Stimulated activated CD8-positive, alpha-beta memory T cell treated with anti-CD3 and anti-CD28 coated beads, Interleukin-7, amount 100 ng/mL, for 48 hours (primary cell): ENCODE results near the gene ZBTB46.

Experiments
- DNase-seq, 2 donors: peaks; one replicate each; pipeline ENCODE4 v3.0.0-alpha.2; 2020; ENCODE audit warnings: low read depth in 1 of 2; ENCODE audit errors: extremely low read depth in 1 of 2

Gene ZBTB46

DNA sequence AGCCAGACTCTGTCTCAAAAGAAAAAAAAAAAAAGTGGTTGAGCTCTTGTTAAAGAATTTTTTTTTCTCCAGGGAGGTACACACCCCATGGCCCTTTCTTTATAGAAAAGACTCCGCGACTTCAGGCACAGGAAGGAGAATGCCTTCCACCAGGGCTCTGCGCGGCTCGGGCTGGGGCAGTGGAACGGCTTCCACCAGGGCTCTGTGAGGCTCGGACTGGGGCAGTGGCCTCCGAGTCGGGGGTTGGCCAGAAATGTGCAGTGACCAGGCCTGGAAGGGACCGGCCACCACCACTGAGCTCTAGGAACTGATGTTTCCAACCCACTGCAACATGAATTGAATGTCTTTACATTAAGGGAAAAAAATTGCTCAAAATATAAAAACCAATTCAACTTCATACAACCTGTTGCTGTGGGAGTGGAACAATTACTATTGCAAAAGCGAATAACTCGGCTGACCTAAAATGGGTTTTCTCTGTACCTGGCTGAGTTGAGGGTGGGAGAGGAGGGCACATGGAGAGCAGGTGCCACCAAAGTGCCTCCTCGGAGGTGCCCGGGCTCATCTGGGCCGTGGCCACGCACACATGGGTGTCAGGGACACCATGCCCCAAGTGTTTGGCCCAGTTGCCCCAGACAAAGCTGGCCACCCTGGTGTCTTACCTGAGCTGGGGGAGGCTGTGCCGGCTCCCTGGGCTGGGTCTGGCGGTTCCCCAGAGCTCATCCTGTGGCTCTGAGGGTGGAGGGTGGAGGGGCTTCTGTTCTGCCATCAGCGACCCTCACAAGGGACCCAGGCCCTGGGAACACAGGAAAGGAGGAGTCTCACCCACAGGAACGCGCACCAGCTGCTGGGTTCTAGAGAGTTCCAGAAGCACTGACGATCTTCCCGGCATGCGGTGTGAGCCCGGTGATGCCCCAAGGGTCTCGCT is 62.2 kb downstream of the ZBTB46 start:
- DNase-seq = no peak

DNA sequence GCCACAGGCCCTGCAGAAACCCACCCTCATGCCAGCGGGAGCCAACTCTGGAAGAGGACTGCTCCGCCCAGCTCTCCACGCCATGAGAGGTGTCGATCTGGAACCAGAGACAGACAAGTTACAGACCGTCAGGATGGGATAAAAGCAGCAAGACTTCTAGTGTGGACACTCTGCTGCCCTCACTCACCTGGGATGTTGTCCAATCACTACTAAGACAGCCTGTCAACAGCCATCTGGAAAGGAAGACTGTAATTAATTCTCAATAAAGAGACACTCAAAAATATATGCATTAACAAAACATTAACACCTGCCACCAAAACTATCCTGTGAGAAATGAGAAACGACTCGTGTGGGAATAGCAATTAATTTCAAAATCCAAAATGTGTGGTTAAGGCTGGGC is 63.2 kb downstream of the ZBTB46 start:
- DNase-seq = no peak

DNA sequence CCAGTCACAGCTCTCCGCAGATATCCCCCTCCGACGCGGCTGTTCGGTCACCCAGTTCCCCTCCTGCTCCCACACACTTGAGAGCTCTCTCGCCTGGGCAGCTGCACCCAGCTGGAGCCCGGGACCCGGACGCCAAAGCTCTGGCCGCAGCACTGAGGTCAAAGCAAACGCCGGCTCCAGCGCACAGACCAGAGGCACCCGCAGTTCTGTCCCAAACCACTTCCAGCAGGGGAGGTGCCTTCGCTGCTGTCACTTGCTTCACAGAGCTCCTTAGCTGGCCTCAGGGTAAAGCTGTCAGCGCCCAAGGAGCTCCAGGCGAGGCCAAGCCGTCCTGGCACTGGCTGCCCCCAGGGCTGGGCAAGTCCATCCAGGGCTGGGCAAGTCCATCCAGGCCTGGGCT is 63.6 kb downstream of the ZBTB46 start:
- DNase-seq = no peak

DNA sequence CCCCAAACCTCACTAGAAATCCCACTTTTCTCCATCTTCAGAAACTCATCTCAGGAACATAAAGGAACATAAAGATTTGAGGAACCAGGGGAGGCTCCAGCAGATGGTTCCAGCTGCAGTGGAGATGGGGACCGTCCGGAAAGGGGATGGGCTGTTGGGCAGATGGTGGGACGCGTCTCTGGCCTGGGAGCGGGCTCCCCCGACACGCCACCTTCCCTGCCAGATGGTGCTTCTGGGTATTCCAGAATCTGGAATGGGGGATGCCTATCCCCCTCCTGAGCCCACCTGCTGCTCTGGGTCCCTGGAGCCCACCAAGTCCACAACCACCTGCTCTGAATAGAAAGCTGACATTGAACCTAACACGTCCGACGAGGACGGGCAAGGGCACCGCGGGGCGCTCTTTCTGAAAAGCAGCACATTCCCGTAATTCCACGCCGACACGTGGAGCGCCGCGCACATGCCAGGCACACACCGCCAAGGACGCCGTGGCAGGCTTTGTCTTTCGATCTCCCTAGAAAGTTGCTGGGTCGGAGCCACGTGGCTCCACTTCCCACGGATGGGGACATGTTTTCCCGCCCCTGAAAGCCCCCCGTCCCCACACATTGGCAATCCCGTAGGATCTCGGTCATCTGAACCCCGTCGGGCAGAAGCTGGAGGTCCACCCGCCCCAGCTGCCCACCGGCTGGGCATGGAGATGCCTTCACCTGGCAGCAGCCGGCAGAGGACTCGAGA is 64.2 kb downstream of the ZBTB46 start:
- no peak for DNase-seq

DNA sequence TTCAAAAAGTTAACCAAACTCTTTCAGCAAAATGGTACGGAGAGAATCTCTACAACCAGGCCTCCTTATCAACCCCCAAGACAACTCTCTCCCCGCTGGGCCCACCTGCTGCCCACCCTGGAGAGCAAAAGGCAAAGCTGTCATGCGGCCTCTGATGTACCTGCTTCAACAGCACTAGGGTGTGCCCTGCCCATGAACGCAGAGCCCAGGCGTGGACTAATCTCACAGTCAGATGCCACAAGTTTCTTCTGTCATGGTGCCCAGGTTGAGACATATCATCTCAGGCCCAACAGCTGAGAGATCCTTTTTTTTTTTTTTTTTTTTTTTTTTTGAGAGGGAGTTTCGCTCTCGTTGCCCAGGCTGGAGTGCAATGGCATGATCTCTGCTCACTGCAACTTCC is 65.2 kb downstream of the ZBTB46 start:
- DNase-seq = no peak

GRCh38 chr20:63765082-63765873 is 65.8 kb downstream of the ZBTB46 start:
- DNase-seq = no peak

GRCh38 chr20:63759377-63759901 is 71.6 kb downstream of the ZBTB46 start:
- DNase-seq = no peak

GRCh38 chr20:63758152-63758551 is 72.9 kb downstream of the ZBTB46 start:
- no peak for DNase-seq

DNA sequence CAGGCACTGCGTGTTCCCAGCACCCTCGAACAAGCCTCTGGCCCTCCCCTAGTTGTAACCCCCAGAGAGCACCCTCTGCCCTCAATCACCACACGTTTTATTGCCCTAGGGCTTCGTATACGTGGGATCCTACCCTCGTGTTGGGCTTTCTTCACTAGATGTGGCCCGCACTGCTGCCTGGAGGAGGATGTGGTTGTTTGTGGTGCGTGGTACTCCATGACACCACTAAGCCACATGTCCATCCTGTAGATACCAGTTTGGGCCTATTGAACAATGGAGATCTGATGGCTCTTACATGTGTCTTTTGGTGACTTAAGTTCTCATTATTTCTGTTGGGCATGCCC is 74.4 kb downstream of the ZBTB46 start:
- no peak for DNase-seq

DNA sequence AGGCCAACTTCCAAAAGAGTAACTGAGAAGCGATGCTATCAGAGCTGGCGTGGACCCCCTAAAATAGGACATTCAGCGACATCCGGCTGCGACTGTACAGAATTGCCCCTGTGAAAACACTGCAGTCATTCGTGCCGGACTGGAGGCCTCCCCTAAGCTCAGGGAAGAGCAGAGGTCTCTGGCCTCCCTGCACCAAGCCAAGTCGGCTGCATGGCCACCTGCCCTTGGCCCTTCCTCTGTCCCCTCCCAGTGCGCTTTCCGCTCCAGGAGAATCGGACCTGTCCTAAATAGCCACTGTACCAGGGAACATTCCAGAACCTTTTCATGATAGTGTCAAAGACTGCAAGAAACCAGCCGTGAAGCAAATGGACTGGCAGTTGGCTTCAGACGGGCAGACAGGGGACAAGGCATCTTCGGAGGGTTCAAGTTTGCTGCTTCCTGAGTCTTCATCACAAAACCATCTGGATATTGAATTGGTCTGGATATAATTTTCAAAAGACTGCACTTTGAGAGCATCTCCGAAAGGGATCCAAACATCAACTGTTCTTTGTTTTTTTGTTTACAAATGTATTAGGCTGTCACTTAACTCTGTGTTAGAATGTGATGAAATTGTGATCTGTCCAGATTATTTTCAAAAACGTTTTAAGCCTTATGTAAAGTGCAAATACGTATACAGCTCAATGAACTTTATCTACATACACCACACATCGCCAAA is 75.0 kb downstream of the ZBTB46 start:
- DNase-seq = no peak

- no peak for DNase-seq
Observed at GRCh38 chr20:63754008-63754407, 77.1 kb downstream of the ZBTB46 start.

GRCh38 chr20:63753381-63753780 is 77.7 kb downstream of the ZBTB46 start:
- DNase-seq = no peak

GRCh38 chr20:63752411-63753101 is 78.5 kb downstream of the ZBTB46 start:
- no peak for DNase-seq

DNA sequence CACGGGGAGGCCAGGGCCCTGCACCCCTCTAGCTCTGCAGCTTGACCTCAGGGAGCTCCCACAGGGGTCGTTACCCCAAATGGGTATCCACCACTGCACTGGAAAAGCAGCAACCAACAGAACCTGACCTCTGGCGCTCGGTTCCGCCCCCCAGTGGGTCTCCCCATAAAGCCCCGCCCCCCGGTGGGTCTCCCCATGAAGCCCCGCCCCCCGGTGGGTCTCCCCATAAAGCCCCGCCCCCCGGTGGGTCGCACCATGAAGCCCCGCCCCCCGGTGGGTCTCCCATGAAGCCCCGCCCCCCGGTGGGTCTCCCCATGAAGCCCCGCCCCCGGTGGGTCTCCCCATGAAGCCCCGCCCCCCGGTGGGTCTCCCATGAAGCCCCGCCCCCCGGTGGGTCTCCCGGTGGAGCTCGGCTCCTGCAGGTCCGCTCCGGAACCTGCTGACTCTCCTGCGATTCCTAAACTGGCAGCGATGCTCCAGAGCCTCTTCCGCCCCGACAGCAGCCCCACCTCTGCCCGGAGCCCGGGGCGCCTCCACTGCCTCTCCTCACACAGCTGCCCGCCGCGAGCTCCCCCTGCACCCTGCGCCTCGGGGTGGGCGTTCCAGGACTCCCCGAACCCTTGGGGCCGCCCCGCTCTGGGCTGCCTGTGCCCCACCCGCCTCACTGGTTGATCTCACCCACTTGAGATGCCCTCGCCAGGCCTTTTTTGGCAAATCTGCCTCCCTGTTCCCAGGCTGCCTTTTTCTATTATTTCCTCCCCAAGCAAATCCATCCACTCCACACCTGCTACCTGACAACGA is 79.4 kb downstream of the ZBTB46 start:
- no peak for DNase-seq

DNA sequence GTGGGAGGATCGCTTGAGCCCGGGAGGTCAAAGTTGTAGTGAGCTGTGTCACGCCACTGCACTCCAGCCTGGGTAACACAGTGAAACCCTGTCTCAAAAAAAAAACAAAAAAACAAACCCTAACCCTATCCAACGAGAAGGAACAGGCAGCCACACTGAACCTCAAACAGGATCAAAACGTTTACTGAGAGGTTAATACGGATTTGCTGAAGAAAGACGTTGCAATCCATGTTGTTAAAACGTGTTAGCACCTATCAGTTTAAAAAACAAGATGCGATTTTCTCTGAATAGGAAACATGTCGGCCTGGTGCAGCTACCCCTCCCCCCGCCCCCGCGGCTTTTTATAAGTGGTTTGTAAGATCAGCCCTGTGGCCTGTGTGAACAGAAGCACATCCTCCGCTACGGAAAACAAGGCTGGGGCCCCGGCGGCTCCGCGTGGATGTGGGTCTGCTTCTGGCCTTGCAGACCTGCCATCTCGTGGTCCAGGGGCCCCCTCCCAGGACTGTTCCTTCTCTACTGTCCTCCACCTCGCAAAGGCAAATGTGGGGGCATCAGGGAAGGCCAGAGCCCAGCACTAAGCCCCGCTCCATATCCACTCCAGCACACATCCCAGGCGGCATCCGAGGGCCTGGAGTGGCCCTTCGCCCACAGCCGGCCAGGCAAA is 80.1 kb downstream of the ZBTB46 start:
- no peak for DNase-seq

- no peak for DNase-seq
Observed at GRCh38 chr20:63749597-63750508, 81.2 kb downstream of the ZBTB46 start.

GRCh38 chr20:63748934-63749270 is 82.2 kb downstream of the ZBTB46 start:
- DNase-seq = no peak
